ENCODE data around the gene MGAT5B.

MGAT5B gene

DNA sequence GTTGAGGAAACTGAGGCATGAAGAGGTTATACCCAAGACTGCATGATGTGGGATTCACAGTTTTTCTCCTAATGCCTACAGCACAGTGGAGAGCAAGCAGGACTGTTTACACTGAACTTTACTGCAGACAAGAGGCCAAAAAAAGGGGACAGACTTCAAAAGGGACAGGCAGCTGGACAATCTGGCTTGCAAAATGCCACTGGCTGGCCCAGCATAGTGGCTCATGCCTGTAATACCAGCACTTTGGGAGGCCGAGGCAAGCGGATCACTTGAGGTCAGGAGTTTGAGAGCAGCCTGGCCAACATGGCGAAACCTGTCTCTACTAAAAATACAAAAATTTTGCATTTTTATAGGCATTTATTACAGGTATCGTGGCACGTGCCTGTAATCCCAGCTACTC lies 2.0 kb upstream of the MGAT5B start:
- DNase-seq = peak; percentile 86 to 89
- H2AFZ ChIP-seq (ENCODE audit: insufficient read depth, low read length, poor library complexity) = no peak overlapping the region
- no peak overlapping the region for H4K8ac ChIP-seq (ENCODE audit: low read depth, low read length)
- no peak overlapping the region for H2AK5ac ChIP-seq (ENCODE audit: low read length)
- no peak overlapping the region for H3K18ac ChIP-seq (ENCODE audit: low read length)
- no peak overlapping the region for H2BK5ac ChIP-seq (ENCODE audit: low read depth, low read length, poor library complexity)
- no peak overlapping the region for H3K14ac ChIP-seq (ENCODE audit: low read length)
- peaks cover 0 to 21% of the 10 kb centered on the region in 2 experiments for H3K4me1 ChIP-seq (ENCODE audit: control insufficient read depth in 1 of 2, insufficient read depth in 2 of 2, low read length in 2 of 2)
- no peaks in the 10 kb centered on the region for H3K79me2 ChIP-seq (ENCODE audit: control insufficient read depth, insufficient read depth, low read length, poor library complexity)
- peaks cover 4% of the 10 kb centered on the region for H3K9me3 ChIP-seq (ENCODE audit: insufficient read depth, low read depth, low read length)
- no peak overlapping the region for H3K4me3 ChIP-seq (ENCODE audit: low read depth, low read length)
- no peaks in the 10 kb centered on the region for H3K79me1 ChIP-seq (ENCODE audit: low read length)
- H4K91ac ChIP-seq (ENCODE audit: low read depth, low read length) = no peak overlapping the region
- H2BK12ac ChIP-seq (ENCODE audit: low read length) = no peak overlapping the region
- no peaks in the 10 kb centered on the region for H3K36me3 ChIP-seq (ENCODE audit: control insufficient read depth in 1 of 2, insufficient read depth in 2 of 2, low read length in 2 of 2)
- no peak overlapping the region for H3K27ac ChIP-seq (ENCODE audit: low read depth, low read length)
- H3K9ac ChIP-seq (ENCODE audit: low read length) = no peak overlapping the region
- WGBS (ENCODE audit: extremely low coverage, insufficient coverage, insufficient read length) = no CpG with 5 or more reads among the region's 5 CpGs
- no peak overlapping the region for H2BK120ac ChIP-seq (ENCODE audit: insufficient read depth, low read length, poor library complexity)
- H3K4ac ChIP-seq (ENCODE audit: low read depth, low read length) = no peak overlapping the region
- no peak overlapping the region for H4K12ac ChIP-seq (ENCODE audit: low read depth, low read length)
- H3K4me2 ChIP-seq (ENCODE audit: low read length) = no peak overlapping the region
- H3K23ac ChIP-seq (ENCODE audit: low read length) = no peak overlapping the region
- peaks cover 21% of the 10 kb centered on the region for H3K27me3 ChIP-seq (ENCODE audit: insufficient read depth, low read length)

GRCh38 chr17:76866774-76867577 lies 1.2 kb upstream of the MGAT5B start:
- Histone ChIP-seq H3K23ac (ENCODE audit: low read length) (no peak overlapping the region), H3K79me2 (ENCODE audit: control insufficient read depth, insufficient read depth, low read length, poor library complexity) (no peaks in the 10 kb centered on the region), H3K27me3 (ENCODE audit: insufficient read depth, low read length) (peaks cover 21% of the 10 kb centered on the region), H2AK5ac (ENCODE audit: low read length) (no peak overlapping the region), H3K36me3 (ENCODE audit: control insufficient read depth in 1 of 2, insufficient read depth in 2 of 2, low read length in 2 of 2) (no peaks in the 10 kb centered on the region), H3K4me3 (ENCODE audit: low read depth, low read length) (no peak overlapping the region), H4K8ac (ENCODE audit: low read depth, low read length) (no peak overlapping the region), H3K4me2 (ENCODE audit: low read length) (peak overlapping the region; percentile 10), H3K14ac (ENCODE audit: low read length) (no peak overlapping the region), H3K18ac (ENCODE audit: low read length) (no peak overlapping the region), H3K9ac (ENCODE audit: low read length) (no peak overlapping the region), H2AFZ (ENCODE audit: insufficient read depth, low read length, poor library complexity) (no peak overlapping the region), H3K4me1 (ENCODE audit: control insufficient read depth in 1 of 2, insufficient read depth in 2 of 2, low read length in 2 of 2) (peaks cover 1 to 24% of the 10 kb centered on the region in 2 experiments), H3K79me1 (ENCODE audit: low read length) (no peaks in the 10 kb centered on the region), H2BK12ac (ENCODE audit: low read length) (no peak overlapping the region), H3K9me3 (ENCODE audit: insufficient read depth, low read depth, low read length) (peaks cover 4% of the 10 kb centered on the region), H3K27ac (ENCODE audit: low read depth, low read length) (no peak overlapping the region), H4K91ac (ENCODE audit: low read depth, low read length) (no peak overlapping the region), H4K12ac (ENCODE audit: low read depth, low read length) (no peak overlapping the region), H3K4ac (ENCODE audit: low read depth, low read length) (no peak overlapping the region), H2BK120ac (ENCODE audit: insufficient read depth, low read length, poor library complexity) (no peak overlapping the region), H2BK5ac (ENCODE audit: low read depth, low read length, poor library complexity) (no peak overlapping the region)
- WGBS (ENCODE audit: extremely low coverage, insufficient coverage, insufficient read length) = no CpG with 5 or more reads among the region's 9 CpGs
- peak; percentile 68 to 78 for DNase-seq

- no CpG with 5 or more reads among the region's 20 CpGs for WGBS (ENCODE audit: extremely low coverage, insufficient coverage, insufficient read length)
Measured at GRCh38 chr17:76867578-76868175, 527 bp upstream of the MGAT5B start.

DNA sequence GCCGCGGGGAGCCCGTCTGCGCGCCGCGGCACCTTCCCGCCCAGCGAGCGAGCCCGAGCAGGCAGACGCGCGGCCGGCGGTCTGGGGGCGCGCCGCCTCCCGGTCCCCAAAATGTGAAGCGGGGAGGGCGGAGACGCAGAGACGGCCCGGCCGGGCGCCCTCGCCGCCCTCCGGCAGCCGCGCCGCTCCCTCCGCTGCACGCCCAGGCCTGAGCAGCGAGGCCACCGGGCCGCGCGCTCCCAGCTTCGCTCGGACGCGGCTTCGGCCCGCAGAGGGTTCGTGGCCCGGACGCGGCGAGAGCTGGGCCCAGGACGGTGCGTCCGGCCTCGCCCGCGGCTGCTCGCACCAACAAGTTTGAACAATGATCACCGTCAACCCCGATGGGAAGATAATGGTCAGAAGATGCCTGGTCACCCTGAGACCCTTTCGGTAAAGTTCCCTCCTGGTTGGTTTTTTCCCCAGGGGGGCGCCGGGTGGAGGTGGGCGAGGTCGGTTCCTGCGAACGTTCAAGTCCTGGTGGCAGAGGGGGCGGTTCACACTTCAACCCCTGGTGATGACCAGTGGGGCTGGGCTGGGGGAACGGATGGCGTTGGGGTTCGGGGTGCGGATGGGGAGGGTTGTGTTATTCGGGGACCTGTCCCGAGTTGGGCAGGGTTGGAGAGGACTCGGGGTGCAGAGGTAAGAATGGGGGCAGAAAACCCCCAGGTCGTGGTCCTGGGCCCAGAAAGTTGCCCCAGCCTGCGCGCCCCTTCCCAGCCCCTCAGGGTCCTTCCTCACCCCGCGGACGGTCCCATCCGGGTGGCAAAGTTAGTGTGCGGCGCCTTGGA lies 678 bp downstream of the MGAT5B start:
- Histone ChIP-seq H3K27me3 (ENCODE audit: insufficient read depth, low read length) (peaks cover 21% of the 10 kb centered on the region), H3K4ac (ENCODE audit: low read depth, low read length) (no peak overlapping the region), H2BK5ac (ENCODE audit: low read depth, low read length, poor library complexity) (no peak overlapping the region), H3K36me3 (ENCODE audit: control insufficient read depth in 1 of 2, insufficient read depth in 2 of 2, low read length in 2 of 2) (no peaks in the 10 kb centered on the region), H4K91ac (ENCODE audit: low read depth, low read length) (no peak overlapping the region), H3K23ac (ENCODE audit: low read length) (no peak overlapping the region), H4K12ac (ENCODE audit: low read depth, low read length) (no peak overlapping the region), H4K8ac (ENCODE audit: low read depth, low read length) (no peak overlapping the region), H3K79me1 (ENCODE audit: low read length) (no peaks in the 10 kb centered on the region), H3K4me3 (ENCODE audit: low read depth, low read length) (peak overlapping the region; percentile 10), H3K79me2 (ENCODE audit: control insufficient read depth, insufficient read depth, low read length, poor library complexity) (no peaks in the 10 kb centered on the region), H3K9ac (ENCODE audit: low read length) (no peak overlapping the region), H2BK12ac (ENCODE audit: low read length) (no peak overlapping the region), H3K27ac (ENCODE audit: low read depth, low read length) (no peak overlapping the region), H2BK120ac (ENCODE audit: insufficient read depth, low read length, poor library complexity) (no peak overlapping the region), H2AFZ (ENCODE audit: insufficient read depth, low read length, poor library complexity) (no peak overlapping the region), H3K4me2 (ENCODE audit: low read length) (peak overlapping the region; percentile 72), H3K14ac (ENCODE audit: low read length) (no peak overlapping the region), H3K9me3 (ENCODE audit: insufficient read depth, low read depth, low read length) (peaks cover 4% of the 10 kb centered on the region), H2AK5ac (ENCODE audit: low read length) (no peak overlapping the region), H3K4me1 (ENCODE audit: control insufficient read depth in 1 of 2, insufficient read depth in 2 of 2, low read length in 2 of 2) (peaks cover 4 to 33% of the 10 kb centered on the region in 2 experiments), H3K18ac (ENCODE audit: low read length) (no peak overlapping the region)
- WGBS (ENCODE audit: extremely low coverage, insufficient coverage, insufficient read length) = no CpG with 5 or more reads among the region's 84 CpGs
- peak in 1 of 2 donors; percentile 59 for DNase-seq

More at GRCh38 chr17:76867578-76868175, 527 bp upstream of the MGAT5B start:
- H3K18ac ChIP-seq (ENCODE audit: low read length) = no peak overlapping the region
- H3K4me3 ChIP-seq (ENCODE audit: low read depth, low read length) = no peak overlapping the region
- H3K14ac ChIP-seq (ENCODE audit: low read length) = peak overlapping the region; percentile 32
- H3K27me3 ChIP-seq (ENCODE audit: insufficient read depth, low read length) = peaks cover 21% of the 10 kb centered on the region
- H2AK5ac ChIP-seq (ENCODE audit: low read length) = no peak overlapping the region
- no peak overlapping the region for H3K27ac ChIP-seq (ENCODE audit: low read depth, low read length)
- no peaks in the 10 kb centered on the region for H3K79me2 ChIP-seq (ENCODE audit: control insufficient read depth, insufficient read depth, low read length, poor library complexity)
- peaks cover 4% of the 10 kb centered on the region for H3K9me3 ChIP-seq (ENCODE audit: insufficient read depth, low read depth, low read length)
- no peak overlapping the region for H3K23ac ChIP-seq (ENCODE audit: low read length)
- peak overlapping the region; percentile 28 for H4K91ac ChIP-seq (ENCODE audit: low read depth, low read length)
- H2BK120ac ChIP-seq (ENCODE audit: insufficient read depth, low read length, poor library complexity) = peak overlapping the region; percentile 41
- peak overlapping the region; percentile 75 for H4K8ac ChIP-seq (ENCODE audit: low read depth, low read length)
- peaks cover 4 to 30% of the 10 kb centered on the region in 2 experiments for H3K4me1 ChIP-seq (ENCODE audit: control insufficient read depth in 1 of 2, insufficient read depth in 2 of 2, low read length in 2 of 2)
- H3K9ac ChIP-seq (ENCODE audit: low read length) = no peak overlapping the region
- peak overlapping the region; percentile 9 for H2AFZ ChIP-seq (ENCODE audit: insufficient read depth, low read length, poor library complexity)
- no peaks in the 10 kb centered on the region for H3K36me3 ChIP-seq (ENCODE audit: control insufficient read depth in 1 of 2, insufficient read depth in 2 of 2, low read length in 2 of 2)
- H3K4me2 ChIP-seq (ENCODE audit: low read length) = peak overlapping the region; percentile 10
- DNase-seq = peak; percentile 46 to 59
- H3K4ac ChIP-seq (ENCODE audit: low read depth, low read length) = no peak overlapping the region
- no peak overlapping the region for H2BK5ac ChIP-seq (ENCODE audit: low read depth, low read length, poor library complexity)
- H4K12ac ChIP-seq (ENCODE audit: low read depth, low read length) = peak overlapping the region; percentile 23
- no peak overlapping the region for H2BK12ac ChIP-seq (ENCODE audit: low read length)
- no peaks in the 10 kb centered on the region for H3K79me1 ChIP-seq (ENCODE audit: low read length)
